Upper lobe of right lung (tissue), 1 donor: ENCODE data around the gene KRT32. TPM values are rescaled to one million over a fixed set of nuclear protein-coding genes. Genes with fewer than 3 reads are reported as not detected.

Source experiments
- ATAC-seq: fragments of 200-7000 bp; cut with Tn5 transposase; one replicate; pipeline ENCODE4 v1.9.1; 2020; ENCODE audit warnings: mild to moderate bottlenecking, moderate library complexity
- DNase-seq: peaks from one replicate; pipeline ENCODE4 v3.0.0-alpha.2; 2020
- H3K27ac ChIP-seq: fragments of 200-600 bp; one replicate; pipeline ENCODE4 v1.8.0; 2022
- H3K27me3 ChIP-seq: fragments of 200-600 bp; one replicate; pipeline ENCODE4 v1.8.0; 2022; ENCODE audit warnings: mild to moderate bottlenecking
- H3K36me3 ChIP-seq: fragments of 200-600 bp; one replicate; pipeline ENCODE4 v1.8.0; 2022
- H3K4me1 ChIP-seq: fragments of 200-600 bp; one replicate; pipeline ENCODE4 v1.8.0; 2022
- H3K4me3 ChIP-seq: fragments of 200-600 bp; one replicate; pipeline ENCODE4 v1.8.0; 2022; ENCODE audit warnings: mild to moderate bottlenecking
- H3K9me3 ChIP-seq: fragments of 200-600 bp; one replicate; pipeline ENCODE4 v1.8.0; 2022
- intact Hi-C: fragments of 100-400 bp; cut with DNase I; formaldehyde crosslinking; loops from one replicate; pipeline ENCODE4 v1.11.0; 2022
- total RNA-seq: library from RNA; stranded (reverse); fragmentation: NEBNext Ultra II Directional; extraction: Animal tissue kit (Norgen Biotek cat#: 25700); gene quantifications from one replicate; pipeline ENCODE4 v1.2.1, GENCODE V29; 2021
- TF ChIP-seq, protein P1 (sequence below): fragments of 200-600 bp; IDR thresholded peaks from one replicate; pipeline ENCODE4 v1.8.0; 2022; ENCODE audit warnings: antibody characterized with exemption
- donor health status: DM: no; HTN: yes; CAD: no; lungs with severe emphysema.

The KRT32 gene
- total RNA-seq, 1 donor from 2014 or later, result not detected

DNA sequence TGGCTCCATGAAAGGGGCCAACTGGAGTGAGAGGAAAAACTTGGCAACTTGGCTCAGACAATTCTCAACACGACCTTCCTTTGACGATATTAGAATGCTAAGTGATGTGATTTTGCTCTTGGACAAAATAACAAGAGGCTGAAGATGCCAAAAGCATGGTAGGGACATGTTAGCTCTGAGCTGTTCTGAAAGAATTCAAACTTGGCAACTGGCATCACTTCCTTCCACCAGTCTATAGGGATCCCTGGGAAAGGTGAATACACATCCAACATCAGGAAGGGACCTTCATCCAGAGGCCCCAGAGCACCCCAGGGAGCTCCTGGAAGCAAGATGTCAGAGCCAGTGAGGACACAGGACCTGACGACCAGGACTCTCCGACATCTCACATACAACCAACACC, 47.1 kb downstream of the KRT32 start:
- intact Hi-C loops, result no loop called here
- H3K4me3 ChIP-seq, result no peak overlapping the region
- DNase-seq, result no peak
- no peaks in the 10 kb centered on the region for H3K4me1 ChIP-seq
- no peak for ATAC-seq
- H3K27me3 ChIP-seq, result no peaks in the 10 kb centered on the region
- no peaks in the 10 kb centered on the region for H3K9me3 ChIP-seq
- H3K36me3 ChIP-seq, result no peaks in the 10 kb centered on the region
- TF ChIP-seq, protein P1, sequence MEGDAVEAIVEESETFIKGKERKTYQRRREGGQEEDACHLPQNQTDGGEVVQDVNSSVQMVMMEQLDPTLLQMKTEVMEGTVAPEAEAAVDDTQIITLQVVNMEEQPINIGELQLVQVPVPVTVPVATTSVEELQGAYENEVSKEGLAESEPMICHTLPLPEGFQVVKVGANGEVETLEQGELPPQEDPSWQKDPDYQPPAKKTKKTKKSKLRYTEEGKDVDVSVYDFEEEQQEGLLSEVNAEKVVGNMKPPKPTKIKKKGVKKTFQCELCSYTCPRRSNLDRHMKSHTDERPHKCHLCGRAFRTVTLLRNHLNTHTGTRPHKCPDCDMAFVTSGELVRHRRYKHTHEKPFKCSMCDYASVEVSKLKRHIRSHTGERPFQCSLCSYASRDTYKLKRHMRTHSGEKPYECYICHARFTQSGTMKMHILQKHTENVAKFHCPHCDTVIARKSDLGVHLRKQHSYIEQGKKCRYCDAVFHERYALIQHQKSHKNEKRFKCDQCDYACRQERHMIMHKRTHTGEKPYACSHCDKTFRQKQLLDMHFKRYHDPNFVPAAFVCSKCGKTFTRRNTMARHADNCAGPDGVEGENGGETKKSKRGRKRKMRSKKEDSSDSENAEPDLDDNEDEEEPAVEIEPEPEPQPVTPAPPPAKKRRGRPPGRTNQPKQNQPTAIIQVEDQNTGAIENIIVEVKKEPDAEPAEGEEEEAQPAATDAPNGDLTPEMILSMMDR, result no peak
- no peak overlapping the region for H3K27ac ChIP-seq

DNA sequence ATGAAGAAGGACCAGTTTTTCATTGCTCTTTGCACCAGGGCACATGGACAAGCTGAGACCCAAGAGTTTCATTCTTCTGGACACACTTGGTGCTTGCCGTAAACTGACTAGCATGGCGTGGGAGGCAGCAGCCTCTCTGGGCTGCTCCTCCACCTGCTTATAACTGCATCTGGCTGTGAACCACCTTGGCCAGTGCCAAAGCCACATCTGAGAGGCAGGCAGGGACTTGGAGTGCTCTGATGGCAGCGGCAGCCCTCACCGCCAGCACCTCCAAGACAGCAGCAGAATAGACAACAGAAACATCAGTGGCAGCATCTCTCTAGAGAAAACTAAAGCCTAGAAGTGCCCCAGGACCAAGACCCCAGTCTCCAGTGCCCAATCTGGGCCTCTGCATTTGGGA, 47.5 kb downstream of the KRT32 start:
- intact Hi-C loops, result no loop called here
- no peak overlapping the region for H3K4me3 ChIP-seq
- H3K36me3 ChIP-seq, result no peaks in the 10 kb centered on the region
- no peaks in the 10 kb centered on the region for H3K4me1 ChIP-seq
- TF ChIP-seq, protein P1, result no peak
- no peak for ATAC-seq
- no peaks in the 10 kb centered on the region for H3K27me3 ChIP-seq
- no peaks in the 10 kb centered on the region for H3K9me3 ChIP-seq
- no peak overlapping the region for H3K27ac ChIP-seq
- DNase-seq, result no peak

- no peak for ATAC-seq
- Histone ChIP-seq H3K36me3 (no peaks in the 10 kb centered on the region), H3K4me3 (no peak overlapping the region), H3K4me1 (no peaks in the 10 kb centered on the region), H3K27me3 (no peaks in the 10 kb centered on the region), H3K27ac (no peak overlapping the region), H3K9me3 (no peaks in the 10 kb centered on the region)
- TF ChIP-seq, protein P1, result no peak
- no peak for DNase-seq
- intact Hi-C loops, result no loop called here
Observed at GRCh38 chr17:41418116-41418860, 48.9 kb downstream of the KRT32 start.

GRCh38 chr17:41417576-41418015, 49.6 kb downstream of the KRT32 start:
- Histone ChIP-seq H3K9me3 (no peaks in the 10 kb centered on the region), H3K36me3 (no peaks in the 10 kb centered on the region), H3K27ac (no peak overlapping the region), H3K27me3 (no peaks in the 10 kb centered on the region), H3K4me1 (no peaks in the 10 kb centered on the region), H3K4me3 (no peak overlapping the region)
- DNase-seq (no peak), ATAC-seq (peak; percentile 12)
- TF ChIP-seq, protein P1, result peak; percentile 27
- intact Hi-C loops, result no loop called here

GRCh38 chr17:41417127-41417526, 50.1 kb downstream of the KRT32 start:
- TF ChIP-seq, protein P1, result no peak
- no peaks in the 10 kb centered on the region for H3K4me1 ChIP-seq
- intact Hi-C loops, result no loop called here
- no peak for DNase-seq
- no peak overlapping the region for H3K4me3 ChIP-seq
- H3K27ac ChIP-seq, result no peak overlapping the region
- no peak for ATAC-seq
- H3K27me3 ChIP-seq, result no peaks in the 10 kb centered on the region
- H3K9me3 ChIP-seq, result no peaks in the 10 kb centered on the region
- H3K36me3 ChIP-seq, result no peaks in the 10 kb centered on the region

- Histone ChIP-seq H3K27ac (no peak overlapping the region), H3K4me1 (no peaks in the 10 kb centered on the region), H3K27me3 (no peaks in the 10 kb centered on the region), H3K36me3 (no peaks in the 10 kb centered on the region), H3K4me3 (no peak overlapping the region), H3K9me3 (no peaks in the 10 kb centered on the region)
- TF ChIP-seq, protein P1, result no peak
- intact Hi-C loops, result no loop called here
- ATAC-seq (no peak), DNase-seq (no peak)
Observed at GRCh38 chr17:41416479-41416878, 50.7 kb downstream of the KRT32 start.
